Mesothelial cell of epicardium (in vitro differentiated cells): Measurements from ENCODE around the gene BRD7. TPM values are rescaled to one million over a fixed set of nuclear protein-coding genes. Genes with fewer than 3 reads are reported as not detected.

ENCODE experiments used
- DNase-seq, 2 experiments: peaks; one replicate each; pipeline ENCODE4 v3.0.0; 2021; ENCODE audit warnings: low spot score in 2 of 2; ENCODE audit not compliant: unreplicated experiment in 2 of 2
- H3K27ac Mint-ChIP-seq: 2 replicates; pipeline ENCODE4 v1.8.0; 2021; ENCODE audit warnings: mixed read lengths
- H3K27me3 Mint-ChIP-seq: 2 replicates; pipeline ENCODE4 v1.8.0; 2021; ENCODE audit warnings: low read depth, mixed read lengths
- H3K36me3 Mint-ChIP-seq: 2 replicates; pipeline ENCODE4 v1.8.0; 2021; ENCODE audit warnings: mixed read lengths
- H3K4me1 Mint-ChIP-seq: 2 replicates; pipeline ENCODE4 v1.8.0; 2021; ENCODE audit warnings: mixed read lengths
- H3K4me3 Mint-ChIP-seq: 2 replicates; pipeline ENCODE4 v1.8.0; 2021; ENCODE audit warnings: mild to moderate bottlenecking, moderate library complexity, mixed read lengths
- H3K9me3 Mint-ChIP-seq: 2 replicates; pipeline ENCODE4 v1.8.0; 2021; ENCODE audit warnings: mixed read lengths
- CTCF ChIP-seq: fragments of 200-600 bp; sonication (generic); IDR thresholded peaks from one replicate; pipeline ENCODE4 v1.5.0; 2021; ENCODE audit warnings: antibody characterized with exemption; ENCODE audit not compliant: unreplicated experiment
- total RNA-seq: library from RNA; stranded (reverse); gene quantifications from 3 replicates; pipeline ENCODE4 v1.2.1, GENCODE V29; 2021

The BRD7 gene
- total RNA-seq, 1 donor from 2014 or later, result 76.8 TPM

- Mint-ChIP-seq H3K27me3 (no peaks in the 10 kb centered on the region), H3K9me3 (peaks cover 9% of the 10 kb centered on the region), H3K27ac (no peak overlapping the region), H3K4me1 (no peaks in the 10 kb centered on the region), H3K4me3 (no peak overlapping the region), H3K36me3 (peaks cover 3% of the 10 kb centered on the region)
- no peak for DNase-seq
- TF ChIP-seq CTCF, result no peak
Measured at GRCh38 chr16:50275098-50275415, 93.7 kb downstream of the BRD7 start.

- no peak overlapping the region for H3K27ac Mint-ChIP-seq
- H3K4me3 Mint-ChIP-seq, result no peak overlapping the region
- H3K36me3 Mint-ChIP-seq, result peaks cover 3% of the 10 kb centered on the region
- H3K4me1 Mint-ChIP-seq, result no peaks in the 10 kb centered on the region
- TF ChIP-seq CTCF, result no peak
- H3K9me3 Mint-ChIP-seq, result peaks cover 5% of the 10 kb centered on the region
- H3K27me3 Mint-ChIP-seq, result no peaks in the 10 kb centered on the region
- no peak for DNase-seq
Measured at GRCh38 chr16:50274326-50275097, 94.3 kb downstream of the BRD7 start.

- H3K9me3 Mint-ChIP-seq, result peaks cover 5% of the 10 kb centered on the region
- no peaks in the 10 kb centered on the region for H3K27me3 Mint-ChIP-seq
- peaks cover 3% of the 10 kb centered on the region for H3K36me3 Mint-ChIP-seq
- H3K27ac Mint-ChIP-seq, result no peak overlapping the region
- TF ChIP-seq CTCF, result no peak
- H3K4me1 Mint-ChIP-seq, result no peaks in the 10 kb centered on the region
- DNase-seq, result no peak
- H3K4me3 Mint-ChIP-seq, result no peak overlapping the region
Measured at GRCh38 chr16:50273888-50274325, 94.9 kb downstream of the BRD7 start.

GRCh38 chr16:50273382-50273690 is 95.5 kb downstream of the BRD7 start:
- no peak for TF ChIP-seq CTCF
- no peak overlapping the region for H3K4me3 Mint-ChIP-seq
- H3K36me3 Mint-ChIP-seq, result peaks cover 1% of the 10 kb centered on the region
- no peak for DNase-seq
- H3K4me1 Mint-ChIP-seq, result no peaks in the 10 kb centered on the region
- H3K27ac Mint-ChIP-seq, result no peak overlapping the region
- peaks cover 3% of the 10 kb centered on the region for H3K9me3 Mint-ChIP-seq
- no peaks in the 10 kb centered on the region for H3K27me3 Mint-ChIP-seq

GRCh38 chr16:50272687-50273381 is 96.0 kb downstream of the BRD7 start:
- no peak for DNase-seq
- Mint-ChIP-seq H3K9me3 (no peaks in the 10 kb centered on the region), H3K27ac (no peak overlapping the region), H3K36me3 (no peaks in the 10 kb centered on the region), H3K4me3 (no peak overlapping the region), H3K4me1 (no peaks in the 10 kb centered on the region), H3K27me3 (no peaks in the 10 kb centered on the region)
- TF ChIP-seq CTCF, result no peak
